Activated CD8-positive, alpha-beta T cell treated with anti-CD3 and anti-CD28 coated beads for 36 hours (primary cell): Measurements from ENCODE around the gene ANKRD11. TPM values are rescaled to one million over a fixed set of nuclear protein-coding genes. Genes with fewer than 3 reads are reported as not detected.
"Not testable (repeated sequence)": the region's sequence is repeated elsewhere in the genome, so short reads cannot be mapped to it uniquely, and the experiment has no call there.

ENCODE experiments used
- ATAC-seq: fragments of 200-7000 bp; cut with Tn5 transposase; one replicate; pipeline ENCODE4 v1.10.0; 2021; ENCODE audit warnings: mild to moderate bottlenecking, moderate library complexity
- CTCF ChIA-PET: fragments of 350-600 bp; sonication (Branson Sonifier 250); formaldehyde crosslinking; loops from one replicate; lab custom pipeline; 2021; ENCODE audit warnings: antibody characterized with exemption; lab: Charles Lee
- POLR2A ChIA-PET: fragments of 350-600 bp; sonication (Branson Sonifier 250); formaldehyde crosslinking; loops from one replicate; lab custom pipeline; 2021; ENCODE audit warnings: antibody characterized with exemption; lab: Charles Lee
- DNase-seq: peaks from one replicate; pipeline ENCODE4 v3.0.0-alpha.2; 2020
- H3K27ac Mint-ChIP-seq: one replicate; pipeline ENCODE4 v1.8.0; 2021; ENCODE audit warnings: mild to moderate bottlenecking, mixed read lengths
- H3K27me3 Mint-ChIP-seq: one replicate; pipeline ENCODE4 v1.8.0; 2021; ENCODE audit warnings: mixed read lengths
- H3K36me3 Mint-ChIP-seq: one replicate; pipeline ENCODE4 v1.8.0; 2021; ENCODE audit warnings: low read depth, mixed read lengths
- H3K4me1 Mint-ChIP-seq: one replicate; pipeline ENCODE4 v1.8.0; 2021; ENCODE audit warnings: low read depth, mixed read lengths
- H3K4me3 Mint-ChIP-seq: one replicate; pipeline ENCODE4 v1.8.0; 2021; ENCODE audit warnings: mild to moderate bottlenecking, moderate library complexity, mixed read lengths
- H3K9me3 Mint-ChIP-seq: one replicate; pipeline ENCODE4 v1.8.0; 2021; ENCODE audit warnings: mixed read lengths
- CTCF ChIP-seq: fragments of 200-600 bp; IDR thresholded peaks from one replicate; pipeline ENCODE4 v1.8.0; 2022; ENCODE audit warnings: antibody characterized with exemption, mild to moderate bottlenecking
- intact Hi-C: fragments of 100-400 bp; cut with micrococcal nuclease; formaldehyde crosslinking; loops from one replicate; pipeline ENCODE4 v1.10.0; 2022
- total RNA-seq, 2 experiments: library from RNA; stranded (reverse); gene quantifications; one replicate each; pipeline ENCODE4 v1.2.3, GENCODE V29; 2021

ANKRD11 gene
- total RNA-seq, 2 experiments from 2014 or later: 145 to 147 TPM

GRCh38 chr16:89246383-89246902, 243.9 kb downstream of the ANKRD11 start:
- Mint-ChIP-seq H3K27me3 (no peaks in the 10 kb centered on the region), H3K9me3 (peaks cover 8% of the 10 kb centered on the region), H3K4me1 (peaks cover 12% of the 10 kb centered on the region), H3K36me3 (peaks cover 5% of the 10 kb centered on the region), H3K4me3 (peak overlapping the region; percentile 75), H3K27ac (no peak overlapping the region)
- ChIA-PET CTCF (interaction anchor here (0.8 to 1.2 kb wide), 2 partner anchors 265 to 319 kb away, joined by 3 read pairs; no protein-coding TSS in a partner anchor), POLR2A (interaction anchor here (1.0 kb wide), 2 partner anchors 29 to 69 kb away, joined by 4 to 5 read pairs; partner anchors contain the start of gene ZNF778)
- intact Hi-C loops: no loop called here
- no peak for TF ChIP-seq CTCF
- DNase-seq: no peak
- ATAC-seq: no peak

DNA sequence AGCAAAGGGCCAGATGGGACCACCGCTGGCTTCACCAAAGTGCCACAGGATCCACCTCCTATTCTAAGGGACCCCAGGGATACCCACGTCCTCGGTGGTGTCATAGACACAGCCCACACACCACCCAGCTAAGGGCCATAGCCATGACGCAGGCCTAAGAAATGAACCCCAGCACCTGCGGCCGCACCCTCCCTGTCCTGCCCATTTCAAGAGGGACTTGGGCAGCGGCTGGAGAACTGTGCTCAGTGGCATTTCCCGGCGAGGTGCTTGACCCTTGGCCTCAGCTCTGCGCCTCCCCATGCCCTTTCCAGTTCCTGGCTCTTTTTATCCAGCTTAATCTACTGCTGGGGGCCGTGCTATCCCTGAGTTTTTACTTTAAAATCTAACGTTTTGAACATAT, 245.6 kb downstream of the ANKRD11 start:
- intact Hi-C loops: no loop called here
- CTCF ChIA-PET: no interaction called here
- no peak for TF ChIP-seq CTCF
- peaks cover 3% of the 10 kb centered on the region for H3K36me3 Mint-ChIP-seq
- DNase-seq (no peak), ATAC-seq (no peak)
- peaks cover 16% of the 10 kb centered on the region for H3K4me1 Mint-ChIP-seq
- no peak overlapping the region for H3K4me3 Mint-ChIP-seq
- peaks cover 3% of the 10 kb centered on the region for H3K9me3 Mint-ChIP-seq
- no peaks in the 10 kb centered on the region for H3K27me3 Mint-ChIP-seq
- POLR2A ChIA-PET: interaction anchor here (1.3 kb wide), 1 partner anchor 433 kb away, joined by 3 read pairs; the partner anchor contains the start of gene APRT
- no peak overlapping the region for H3K27ac Mint-ChIP-seq

DNA sequence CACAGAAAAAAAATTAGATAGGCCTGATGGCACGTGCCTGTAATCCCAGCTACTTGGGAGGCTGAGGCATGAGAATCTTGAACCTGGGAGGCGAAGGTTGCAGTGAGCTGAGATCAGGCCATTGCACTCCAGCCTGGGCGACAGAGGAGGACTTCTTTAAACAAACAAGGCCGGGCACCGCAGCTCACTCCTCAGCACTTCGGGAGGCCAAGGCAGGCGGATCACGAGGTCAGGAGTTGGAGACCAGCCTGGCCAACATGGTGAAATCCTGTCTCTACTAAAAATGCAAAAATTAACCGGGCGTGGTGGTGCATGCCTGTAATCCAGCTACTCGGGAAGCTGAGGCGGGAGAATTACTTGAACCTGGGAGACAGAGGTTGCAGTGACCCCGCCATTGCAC, 246.1 kb downstream of the ANKRD11 start:
- H3K9me3 Mint-ChIP-seq, H3K27me3 Mint-ChIP-seq, ATAC-seq, H3K27ac Mint-ChIP-seq, CTCF ChIA-PET, DNase-seq, intact Hi-C loops, H3K4me3 Mint-ChIP-seq, H3K36me3 Mint-ChIP-seq: not testable (repeated sequence)
- peaks cover 16% of the 10 kb centered on the region for H3K4me1 Mint-ChIP-seq
- POLR2A ChIA-PET: interaction anchor here (1.3 kb wide), 1 partner anchor 432 kb away, joined by 3 read pairs; the partner anchor contains the start of gene APRT

DNA sequence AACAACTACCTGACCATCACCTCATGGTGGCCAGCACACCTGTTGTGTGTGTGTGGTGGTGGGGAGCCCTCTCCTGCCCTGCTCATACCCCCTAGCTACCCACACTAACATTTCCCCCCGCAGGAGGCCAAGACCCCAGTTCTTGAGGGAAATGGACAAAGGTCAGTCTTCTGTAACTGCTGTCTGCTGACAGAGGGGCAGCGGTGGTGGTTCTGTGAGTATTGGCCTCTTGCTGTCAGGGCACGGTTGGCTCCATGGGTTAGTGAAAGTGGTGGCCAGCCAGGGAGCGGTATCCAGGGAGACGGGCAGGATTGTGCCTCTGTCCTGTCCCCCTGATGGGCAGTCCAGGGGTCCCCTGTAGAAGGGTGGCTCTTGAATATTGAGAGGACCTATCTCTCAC, 246.7 kb downstream of the ANKRD11 start:
- peaks cover 16% of the 10 kb centered on the region for H3K4me1 Mint-ChIP-seq
- no peaks in the 10 kb centered on the region for H3K27me3 Mint-ChIP-seq
- peak overlapping the region; percentile 3 for H3K27ac Mint-ChIP-seq
- DNase-seq: no peak
- peak overlapping the region; percentile 6 for H3K4me3 Mint-ChIP-seq
- peaks cover 4% of the 10 kb centered on the region for H3K9me3 Mint-ChIP-seq
- CTCF ChIA-PET: no interaction called here
- H3K36me3 Mint-ChIP-seq: peaks cover 3% of the 10 kb centered on the region
- POLR2A ChIA-PET: interaction anchor here (1.3 kb wide), 1 partner anchor 431 kb away, joined by 3 read pairs; the partner anchor contains the start of gene APRT
- no peak for ATAC-seq
- intact Hi-C loops: no loop called here
- TF ChIP-seq CTCF: no peak

GRCh38 chr16:89242795-89243200, 247.6 kb downstream of the ANKRD11 start:
- Mint-ChIP-seq H3K4me1 (peaks cover 16% of the 10 kb centered on the region), H3K9me3 (peaks cover 4% of the 10 kb centered on the region), H3K4me3 (peak overlapping the region; percentile 26), H3K27me3 (no peaks in the 10 kb centered on the region), H3K36me3 (peaks cover 3% of the 10 kb centered on the region), H3K27ac (peak overlapping the region; percentile 32)
- no peak for TF ChIP-seq CTCF
- ChIA-PET CTCF (interaction anchor here (0.7 to 1.2 kb wide), 2 partner anchors 25 to 133 kb away, joined by 3 read pairs; partner anchors contain the start of gene ZNF778), POLR2A (no interaction called here)
- no peak for ATAC-seq
- DNase-seq: no peak
- intact Hi-C loops: no loop called here
